Stimulated activated CD8-positive, alpha-beta memory T cell treated with anti-CD3 and anti-CD28 coated beads, Interleukin-12 subunit alpha, Interleukin-12 subunit beta, amount 100 ng/mL, for 4 hours (primary cell): ENCODE data around the gene TSR2.
"Not testable (repeated sequence)": the region's sequence is repeated elsewhere in the genome, so short reads cannot be mapped to it uniquely, and the experiment has no call there.

Experiments used
- DNase-seq: peaks from one replicate; pipeline ENCODE4 v3.0.0-alpha.2; 2020; ENCODE audit warnings: low read depth

Gene TSR2

DNA sequence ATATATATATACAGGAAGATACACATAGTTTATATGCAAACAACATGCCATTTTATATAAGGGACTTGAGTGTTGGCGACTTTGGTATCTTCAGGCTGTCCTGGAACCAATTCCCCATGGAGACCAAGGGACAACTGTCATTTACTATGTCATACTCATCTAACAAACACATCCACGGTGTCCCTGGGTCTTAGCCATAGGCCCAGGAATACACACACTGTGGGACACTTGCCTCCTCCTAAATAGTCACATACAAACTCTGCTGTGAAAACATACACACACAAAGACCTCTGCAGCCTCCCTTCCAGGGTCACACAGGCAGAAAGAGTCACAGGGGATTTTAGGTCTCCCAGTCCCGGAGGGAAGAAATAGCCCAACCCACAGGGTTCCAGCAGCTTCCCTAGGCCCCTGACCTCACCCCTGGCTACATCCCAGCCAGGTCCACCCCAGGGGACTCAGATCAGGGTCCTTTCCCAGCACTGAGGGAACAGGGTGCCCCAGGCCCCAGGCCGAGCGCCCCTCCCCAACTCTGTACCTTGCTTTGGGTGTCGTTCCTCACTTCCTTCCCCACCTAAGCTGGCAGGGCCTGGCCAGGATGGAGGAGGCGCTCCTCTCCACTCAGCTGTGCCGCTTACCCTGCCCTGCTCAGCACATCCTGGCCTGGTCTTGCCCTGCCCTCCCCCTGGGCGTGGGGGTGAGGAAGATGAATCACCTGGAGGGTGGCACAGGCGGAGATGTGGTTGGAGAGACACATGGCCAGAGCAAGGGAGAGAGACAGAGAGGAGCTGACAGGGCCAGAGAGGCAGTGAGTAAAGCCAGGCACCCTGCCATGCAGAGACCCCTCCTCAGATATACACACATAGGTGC, 34.0 kb downstream of the TSR2 start:
- no peak for DNase-seq

DNA sequence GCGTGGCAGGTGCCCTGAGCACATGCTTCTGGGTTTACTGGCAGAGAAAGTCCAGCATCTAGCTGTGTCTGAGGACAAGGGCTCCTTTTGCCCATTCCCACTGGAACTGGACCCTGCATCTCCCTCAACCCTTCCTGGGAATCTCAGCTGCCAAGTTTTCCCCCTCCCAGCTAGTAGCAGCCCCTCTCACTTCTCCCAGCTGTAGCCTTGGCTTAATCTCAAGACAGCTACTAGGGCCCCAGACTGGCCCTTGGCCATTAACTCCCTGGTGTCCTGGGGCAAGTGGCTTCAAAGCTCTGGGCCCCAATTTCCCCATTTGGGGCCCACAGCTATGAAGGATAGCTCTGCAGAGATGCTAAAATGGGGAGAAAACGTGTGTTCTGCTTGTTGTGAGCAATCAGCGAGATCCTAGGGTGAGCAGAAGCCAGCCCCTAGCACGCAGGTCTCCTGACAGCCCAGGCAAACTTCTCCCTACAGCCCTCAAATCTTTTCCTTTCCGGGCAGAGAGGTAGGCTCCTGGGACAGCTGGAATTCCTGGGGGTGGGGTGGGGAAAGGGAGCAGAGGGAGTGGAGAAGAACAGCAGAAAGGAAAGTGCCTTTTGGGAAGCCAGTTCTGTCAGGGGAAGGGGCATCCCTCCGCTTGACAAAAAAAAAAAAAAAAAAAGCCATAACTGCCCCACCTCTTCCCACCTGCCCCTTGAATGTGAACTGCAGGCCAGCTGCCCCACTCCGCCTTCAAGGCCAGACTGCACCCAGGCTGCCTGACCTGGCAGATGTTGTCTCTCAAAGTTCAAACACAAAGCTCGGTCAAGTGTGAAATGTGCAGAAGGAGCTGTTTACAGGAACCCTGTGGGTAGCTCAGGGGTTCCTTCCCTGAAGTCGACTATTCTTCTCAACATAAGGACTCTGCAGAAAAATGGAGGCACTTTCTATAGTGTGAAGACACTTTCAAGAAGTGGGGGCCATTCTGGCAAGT, 39.2 kb downstream of the TSR2 start:
- DNase-seq, result no peak

DNA sequence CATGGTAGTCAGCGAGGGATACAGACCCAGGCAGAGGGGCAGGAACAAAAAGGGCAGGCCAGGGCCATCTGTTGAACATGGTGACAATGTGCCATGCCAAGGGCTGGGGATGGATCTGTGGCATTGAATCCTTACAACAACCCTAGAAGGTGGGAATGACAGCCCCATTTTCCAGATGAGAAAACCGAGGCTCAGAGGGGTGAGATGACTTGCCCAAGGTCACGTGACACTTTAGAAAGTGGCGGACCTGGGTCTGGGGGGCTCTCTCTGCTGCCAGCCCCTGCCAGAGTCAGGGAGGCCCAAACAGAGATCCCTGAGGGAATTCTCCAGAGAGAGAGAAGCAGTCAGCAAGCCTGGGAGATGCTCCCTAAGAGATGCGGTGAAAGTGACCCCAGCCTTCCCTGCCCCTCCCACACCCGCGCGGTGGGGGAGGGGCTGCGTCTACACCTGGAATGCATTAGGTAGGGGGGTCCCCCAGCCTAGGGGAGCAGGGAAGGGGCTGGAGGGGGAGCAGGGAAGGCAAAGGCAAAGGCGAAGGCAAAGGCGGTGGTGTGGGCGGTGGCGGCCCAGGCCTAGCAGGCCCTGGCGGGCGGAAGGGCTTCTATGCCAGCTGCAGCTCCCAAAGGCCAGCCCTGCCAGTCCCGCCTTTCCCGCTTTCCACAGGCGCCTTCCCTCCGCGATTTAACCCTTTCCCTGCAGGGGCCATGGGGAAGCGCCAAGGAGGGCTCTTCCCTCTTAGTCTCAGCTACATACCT, 42.8 kb downstream of the TSR2 start:
- no peak for DNase-seq

DNA sequence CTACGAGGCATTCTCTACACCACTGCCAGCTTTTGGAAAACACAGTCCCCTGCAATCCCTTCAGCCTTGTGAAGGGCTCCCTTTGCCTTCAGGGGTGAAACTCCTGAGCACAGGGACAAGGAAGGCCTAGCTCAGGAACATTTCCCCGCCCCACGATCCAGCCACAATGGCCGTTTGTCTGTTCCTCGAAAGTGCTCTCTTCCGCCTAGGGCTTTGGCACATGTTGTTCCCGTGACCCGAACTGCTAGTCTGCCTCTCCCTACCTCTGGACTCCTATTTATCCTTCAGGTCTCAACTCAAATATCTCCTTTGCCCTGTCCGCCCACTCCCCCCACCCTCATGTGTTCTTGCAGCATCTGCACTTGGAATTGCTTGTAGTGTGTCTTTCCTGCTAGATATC, 43.7 kb downstream of the TSR2 start:
- no peak for DNase-seq

DNA sequence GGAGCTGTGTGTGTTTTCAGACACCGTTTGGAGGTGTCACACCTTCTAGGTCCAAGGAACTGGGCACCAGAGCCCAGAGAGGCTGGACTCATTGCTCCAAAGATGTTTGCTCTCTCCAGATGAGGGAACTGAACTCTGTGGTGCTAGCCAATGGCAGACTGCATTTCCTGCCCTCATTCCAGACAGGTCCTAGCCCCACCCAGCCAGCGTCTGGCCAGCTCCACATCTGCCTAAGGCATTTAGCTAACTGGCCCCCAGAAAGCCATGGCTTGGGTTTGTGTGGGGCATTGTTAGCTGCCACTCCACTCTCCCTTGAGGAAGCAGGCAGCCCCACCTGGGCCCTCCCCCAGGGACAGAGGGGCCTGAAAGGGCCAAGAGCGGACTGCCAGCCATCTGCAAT, 44.5 kb downstream of the TSR2 start:
- no peak for DNase-seq

DNA sequence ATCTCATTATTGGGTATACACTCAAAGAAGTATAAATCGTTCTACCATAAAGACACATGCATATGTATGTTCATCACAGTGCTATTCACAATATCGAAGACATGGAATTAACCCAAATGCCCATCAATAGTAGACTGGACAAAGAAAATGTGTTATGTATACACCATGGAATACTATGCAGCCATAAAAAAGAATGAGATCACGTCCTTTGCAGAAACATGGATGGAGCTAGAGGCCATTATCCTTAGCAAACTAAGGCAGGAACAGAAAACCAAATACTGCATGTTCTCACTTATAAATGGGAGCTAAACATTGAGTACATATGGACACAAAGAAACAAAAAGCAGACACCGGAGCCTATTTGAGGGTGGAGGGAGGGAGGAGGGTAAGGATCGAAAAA, 49.6 kb downstream of the TSR2 start:
- not testable (repeated sequence) for DNase-seq

DNA sequence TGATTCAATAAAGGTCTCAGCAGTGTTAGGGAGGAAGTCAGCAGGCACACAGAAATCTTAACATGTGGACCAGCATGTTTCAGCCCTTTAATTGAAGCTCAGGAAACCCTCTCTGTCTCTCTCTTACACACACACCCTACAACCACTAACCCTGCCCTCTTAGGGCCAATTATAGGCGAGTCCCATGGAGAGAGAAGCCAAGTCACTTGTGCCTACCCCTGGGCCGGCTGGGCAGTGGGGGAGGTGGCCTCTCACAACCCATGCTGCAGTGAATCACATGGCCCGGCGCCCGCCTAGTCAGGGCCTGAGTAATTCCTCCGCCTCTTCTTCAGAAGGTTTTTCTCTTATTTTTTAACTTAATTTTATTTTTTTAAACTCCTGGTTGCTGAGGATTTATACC, 52.1 kb downstream of the TSR2 start:
- DNase-seq, result no peak

DNA sequence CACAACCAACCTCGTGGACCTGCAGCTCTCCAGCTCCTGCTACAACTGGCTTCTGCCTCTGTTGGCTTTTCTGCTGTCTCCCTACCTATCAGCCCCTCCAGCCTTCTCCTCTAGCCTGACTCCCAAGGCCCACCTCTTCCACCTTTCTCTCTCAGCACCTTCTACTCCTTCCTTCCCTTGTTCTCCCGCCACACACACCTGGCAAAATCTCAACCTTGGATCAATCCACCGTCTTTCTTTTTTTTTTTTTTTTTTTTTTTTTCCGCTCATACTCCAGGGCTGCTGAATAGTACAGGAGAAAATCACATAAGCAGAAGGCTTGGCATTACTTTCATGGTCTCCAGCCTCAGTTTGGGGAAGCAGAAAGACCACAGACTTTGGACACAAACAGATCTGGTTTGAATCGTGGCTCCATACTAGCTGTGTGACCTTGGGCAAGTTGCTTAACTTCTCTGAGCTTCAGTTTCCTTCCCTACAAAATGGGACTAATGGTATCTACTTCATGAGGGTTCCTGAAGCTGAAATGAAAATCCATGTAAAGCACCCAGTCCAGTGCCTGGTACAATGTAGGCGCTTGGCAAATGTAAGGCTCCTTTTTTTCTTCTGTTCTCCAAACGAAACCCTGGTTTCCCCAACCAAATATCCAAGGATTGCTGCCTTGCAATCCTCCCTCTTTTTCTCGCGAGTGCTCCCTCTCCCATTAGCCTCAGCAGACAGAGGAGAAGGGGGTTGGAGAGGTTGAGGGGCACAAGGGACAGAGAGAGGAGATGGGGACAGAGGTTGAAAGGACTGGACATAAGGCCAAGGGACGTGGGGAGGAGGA, 54.2 kb downstream of the TSR2 start:
- no peak for DNase-seq
